22Rv1 (cell line): ENCODE measurements around the gene SVIP.

Experiments
- ZFX ChIP-seq: fragments of 450-650 bp; IDR thresholded peaks from 2 replicates; pipeline ENCODE4 v1.6.1; 2017; ENCODE audit warnings: antibody characterized with exemption, borderline replicate concordance
- TF ChIP-seq, protein P1 (sequence below): fragments of 450-650 bp; IDR thresholded peaks from 2 replicates; pipeline ENCODE4 v1.5.1; 2017; ENCODE audit warnings: mild to moderate bottlenecking

- TF ChIP-seq, protein P1, sequence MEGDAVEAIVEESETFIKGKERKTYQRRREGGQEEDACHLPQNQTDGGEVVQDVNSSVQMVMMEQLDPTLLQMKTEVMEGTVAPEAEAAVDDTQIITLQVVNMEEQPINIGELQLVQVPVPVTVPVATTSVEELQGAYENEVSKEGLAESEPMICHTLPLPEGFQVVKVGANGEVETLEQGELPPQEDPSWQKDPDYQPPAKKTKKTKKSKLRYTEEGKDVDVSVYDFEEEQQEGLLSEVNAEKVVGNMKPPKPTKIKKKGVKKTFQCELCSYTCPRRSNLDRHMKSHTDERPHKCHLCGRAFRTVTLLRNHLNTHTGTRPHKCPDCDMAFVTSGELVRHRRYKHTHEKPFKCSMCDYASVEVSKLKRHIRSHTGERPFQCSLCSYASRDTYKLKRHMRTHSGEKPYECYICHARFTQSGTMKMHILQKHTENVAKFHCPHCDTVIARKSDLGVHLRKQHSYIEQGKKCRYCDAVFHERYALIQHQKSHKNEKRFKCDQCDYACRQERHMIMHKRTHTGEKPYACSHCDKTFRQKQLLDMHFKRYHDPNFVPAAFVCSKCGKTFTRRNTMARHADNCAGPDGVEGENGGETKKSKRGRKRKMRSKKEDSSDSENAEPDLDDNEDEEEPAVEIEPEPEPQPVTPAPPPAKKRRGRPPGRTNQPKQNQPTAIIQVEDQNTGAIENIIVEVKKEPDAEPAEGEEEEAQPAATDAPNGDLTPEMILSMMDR: no peak
- no peak for TF ChIP-seq ZFX
Measured at GRCh38 chr11:22828373-22828772, 1.2 kb downstream of the SVIP start.
